A549 (cell line): ENCODE data around the gene GMCL1. TPM values are rescaled to one million over a fixed set of nuclear protein-coding genes. Genes with fewer than 3 reads are reported as not detected.

Experiments used
- ATAC-seq, 2 experiments: fragments of 200-7000 bp in 1 of 2; fragments of >200 bp in 1 of 2; cut with Nextera tagmentation in 1 of 2; cut with Tn5 transposase in 1 of 2; 3 replicates each; pipeline versions ENCODE4 v1.8.0 to v1.9.1; 2018 to 2020; ENCODE audit warnings: mild to moderate bottlenecking in 1 of 2, moderate library complexity in 1 of 2
- CTCF ChIA-PET: fragments of 300-600 bp; sonication (Branson Sonifier 250); formaldehyde crosslinking; extraction: SDS; loops from one replicate; lab custom pipeline; 2021; ENCODE audit warnings: antibody characterized with exemption, inconsistent platforms; lab: Yijun Ruan, JAX
- POLR2A ChIA-PET: fragments of 350-600 bp; formaldehyde crosslinking; extraction: SDS; loops from one replicate; lab custom pipeline; 2021; ENCODE audit warnings: antibody characterized with exemption, inconsistent platforms; lab: Yijun Ruan, JAX
- DNase-seq, 2 experiments: peaks; one replicate each; pipeline versions ENCODE4 v3.0.0 to v3.0.0-alpha.2; 2011 to 2016; ENCODE audit warnings: low read depth in 1 of 2, low spot score in 1 of 2
- FAIRE-seq: peaks from 2 replicates; lab custom pipeline; 2011; peaks lifted over from hg19 to GRCh38; lab: Jason Lieb, UNC
- H3K27ac ChIP-seq, 2 experiments: fragments of >200 bp; sonication (Bioruptor Twin); formaldehyde crosslinking; 3 replicates each; pipeline ENCODE4 v1.5.1; 2016 to 2017
- H3K4me1 ChIP-seq: fragments of >200 bp; sonication (Bioruptor Twin); formaldehyde crosslinking; 3 replicates; pipeline ENCODE4 v1.6.1; 2016
- H3K4me2 ChIP-seq: fragments of >200 bp; sonication (Bioruptor Twin); formaldehyde crosslinking; 3 replicates; pipeline ENCODE4 v1.6.1; 2016
- H3K4me3 ChIP-seq: fragments of >200 bp; sonication (Bioruptor Twin); formaldehyde crosslinking; 3 replicates; pipeline ENCODE4 v1.5.1; 2016
- H3K9me3 ChIP-seq: fragments of >200 bp; sonication (Bioruptor Twin); formaldehyde crosslinking; 3 replicates; pipeline ENCODE4 v1.6.1; 2016
- BHLHE40 ChIP-seq: IDR thresholded peaks from 2 replicates; pipeline ENCODE4 v1.6.1; 2012; ENCODE audit warnings: low read depth, low read length, inconsistent platforms
- CBX8 ChIP-seq: fragments of 200-600 bp; sonication (generic); IDR thresholded peaks from 2 replicates; pipeline ENCODE4 v1.6.1; 2016
- CHD2 ChIP-seq: fragments of 150-350 bp; IDR thresholded peaks from 2 replicates; pipeline ENCODE4 v1.6.1; 2014; ENCODE audit warnings: low read length; ENCODE audit not compliant: partially characterized antibody
- EP300 ChIP-seq, 2 experiments: fragments of >200 bp; sonication (Bioruptor Twin); formaldehyde crosslinking; IDR thresholded peaks; 2 replicates in 1 of 2; 3 replicates in 1 of 2; pipeline ENCODE4 v1.6.1; 2016 to 2017
- ESRRA ChIP-seq: fragments of 150-350 bp; IDR thresholded peaks from 2 replicates; pipeline ENCODE4 v1.6.1; 2014; ENCODE audit warnings: mild to moderate bottlenecking, low read length, borderline replicate concordance
- FOSB ChIP-seq: fragments of 250-450 bp; sonication (Bioruptor Pico); IDR thresholded peaks from 2 replicates; pipeline ENCODE4 v1.5.0; 2020; ENCODE audit warnings: mild to moderate bottlenecking, moderate library complexity
- FOSL2 ChIP-seq, 2 experiments: fragments of 450-650 bp in 1 of 2; fragments of >200 bp in 1 of 2; sonication (Bioruptor Twin) in 1 of 2; formaldehyde crosslinking; IDR thresholded peaks; 2 replicates each; pipeline versions ENCODE4 v1.5.0 to v1.6.1; 2016 to 2020; ENCODE audit warnings: mild to moderate bottlenecking in 1 of 2, moderate library complexity in 1 of 2
- FOXS1 ChIP-seq: fragments of 250-450 bp; sonication (Bioruptor Pico); IDR thresholded peaks from 2 replicates; pipeline ENCODE4 v1.5.0; 2020; ENCODE audit warnings: mild to moderate bottlenecking, moderate library complexity
- HDAC2 ChIP-seq: fragments of 200-600 bp; sonication (generic); IDR thresholded peaks from 2 replicates; pipeline ENCODE4 v1.6.1; 2016
- HEYL ChIP-seq: fragments of 250-450 bp; sonication (Bioruptor Pico); IDR thresholded peaks from 2 replicates; pipeline ENCODE4 v1.8.0; 2021; ENCODE audit warnings: mild to moderate bottlenecking, moderate library complexity
- HOXA7 ChIP-seq: fragments of 250-450 bp; sonication (Bioruptor Pico); IDR thresholded peaks from 2 replicates; pipeline ENCODE4 v1.5.0; 2020; ENCODE audit warnings: mild to moderate bottlenecking, moderate library complexity
- JUN ChIP-seq, 2 experiments: fragments of >200 bp; sonication (Bioruptor Twin); formaldehyde crosslinking; IDR thresholded peaks; 2 replicates in 1 of 2; 3 replicates in 1 of 2; pipeline ENCODE4 v1.6.1; 2016 to 2017
- MAFK ChIP-seq: fragments of 450-650 bp; IDR thresholded peaks from 2 replicates; pipeline ENCODE4 v1.6.1; 2014; ENCODE audit not compliant: partially characterized antibody
- MYC ChIP-seq: IDR thresholded peaks from 2 replicates; pipeline ENCODE4 v1.6.1; 2012; ENCODE audit warnings: mild to moderate bottlenecking, inconsistent platforms, low read length, improper control_type of control experiment, borderline replicate concordance
- PHF8 ChIP-seq: fragments of 200-600 bp; sonication (generic); IDR thresholded peaks from 2 replicates; pipeline ENCODE4 v1.6.1; 2016; ENCODE audit warnings: low read depth, mild to moderate bottlenecking, antibody characterized with exemption, moderate library complexity, borderline replicate concordance
- RAD21 ChIP-seq, 2 experiments: fragments of >200 bp in 1 of 2; sonication (Bioruptor Twin) in 1 of 2; formaldehyde crosslinking in 1 of 2; IDR thresholded peaks in 1 of 2; conservative IDR thresholded peaks in 1 of 2; 2 replicates in 1 of 2; 3 replicates in 1 of 2; pipeline ENCODE4 v1.6.1; 2012 to 2018; ENCODE audit warnings: inconsistent platforms in 1 of 2
- RCOR1 ChIP-seq: fragments of 150-350 bp; IDR thresholded peaks from 2 replicates; pipeline ENCODE4 v1.6.1; 2014; ENCODE audit warnings: antibody characterized with exemption, low read length, low read depth
- RFX5 ChIP-seq: fragments of 450-650 bp; IDR thresholded peaks from 2 replicates; pipeline ENCODE4 v1.7.1; 2014; ENCODE audit warnings: antibody characterized with exemption, mild to moderate bottlenecking, moderate library complexity
- RNF2 ChIP-seq: fragments of 200-600 bp; sonication (generic); IDR thresholded peaks from 2 replicates; pipeline ENCODE4 v1.6.1; 2016; ENCODE audit warnings: low read depth, mild to moderate bottlenecking, antibody characterized with exemption, moderate library complexity, borderline replicate concordance
- SMC3 ChIP-seq: fragments of >200 bp; sonication (Bioruptor Twin); formaldehyde crosslinking; IDR thresholded peaks from 3 replicates; pipeline ENCODE4 v1.6.1; 2018; ENCODE audit warnings: inconsistent platforms
- SREBF2 ChIP-seq: fragments of 450-650 bp; IDR thresholded peaks from 2 replicates; pipeline ENCODE4 v1.6.1; 2014; ENCODE audit warnings: mild to moderate bottlenecking, moderate library complexity
- TP53 ChIP-seq: fragments of 250-450 bp; sonication (Bioruptor Pico); IDR thresholded peaks from 2 replicates; pipeline ENCODE4 v1.5.0; 2021; ENCODE audit warnings: mild to moderate bottlenecking, moderate library complexity
- ZNF302 ChIP-seq: fragments of 250-450 bp; sonication (Bioruptor Pico); IDR thresholded peaks from 2 replicates; pipeline ENCODE4 v1.9.0; 2021; ENCODE audit warnings: inconsistent platforms, mild to moderate bottlenecking, moderate library complexity
- WGBS: methylation state at CpG from one replicate; pipeline ENCODE4 v1.1.6; 2017; ENCODE audit errors: missing lambda C conversion rate; 5-methylcytosine and 5-hydroxymethylcytosine counted together
- polyA plus RNA-seq, 4 experiments: library from polyadenylated mRNA; depleted of rRNA in 3 of 4; stranded (reverse); fragments of >200 nt; fragmentation: RNase III in 1 of 4; extraction: RNeasy Plus Mini Kit Qiagen cat#74134 plus additional on column Dnase treatment in 1 of 4; gene quantifications; 2 replicates in 3 of 4; 3 replicates in 1 of 4; pipeline ENCODE4 v1.2.3, GENCODE V29; 2011 to 2017
- TF ChIP-seq, protein P1 (sequence below): fragments of 250-450 bp; sonication (Bioruptor Pico); IDR thresholded peaks from 2 replicates; pipeline ENCODE4 v1.5.0; 2021; ENCODE audit warnings: mild to moderate bottlenecking, moderate library complexity, borderline replicate concordance
- TF ChIP-seq, protein P2 (sequence below): fragments of 150-350 bp; IDR thresholded peaks from 2 replicates; pipeline ENCODE4 v1.6.1; 2014; ENCODE audit warnings: low read depth, mild to moderate bottlenecking, low read length
- TF ChIP-seq, protein P3 (sequence below): fragments of 200-600 bp; sonication (generic); IDR thresholded peaks from 2 replicates; pipeline ENCODE4 v1.6.1; 2016; ENCODE audit warnings: antibody characterized with exemption, mild to moderate bottlenecking, moderate library complexity
- TF ChIP-seq, protein P4 (sequence below): fragments of >200 bp; sonication (Bioruptor Twin); formaldehyde crosslinking; IDR thresholded peaks from 3 replicates; pipeline ENCODE4 v1.5.1; 2016
- TF ChIP-seq, protein P5 (sequence below): fragments of 250-450 bp; sonication (Bioruptor Pico); IDR thresholded peaks from 2 replicates; pipeline ENCODE4 v1.5.0; 2020; ENCODE audit warnings: low read depth, mild to moderate bottlenecking, moderate library complexity
- TF ChIP-seq, protein P6 (sequence below): fragments of >200 bp; sonication (Bioruptor Twin); formaldehyde crosslinking; IDR thresholded peaks from 2 replicates; pipeline ENCODE4 v1.6.1; 2016
- TF ChIP-seq, protein P7 (sequence below): IDR thresholded peaks from 2 replicates; pipeline ENCODE4 v1.6.1; 2012

Gene GMCL1
- polyA plus RNA-seq, 2 of the 4 experiments (the other 2 are of a cell fraction) = 16.6 to 21.1 TPM

DNA sequence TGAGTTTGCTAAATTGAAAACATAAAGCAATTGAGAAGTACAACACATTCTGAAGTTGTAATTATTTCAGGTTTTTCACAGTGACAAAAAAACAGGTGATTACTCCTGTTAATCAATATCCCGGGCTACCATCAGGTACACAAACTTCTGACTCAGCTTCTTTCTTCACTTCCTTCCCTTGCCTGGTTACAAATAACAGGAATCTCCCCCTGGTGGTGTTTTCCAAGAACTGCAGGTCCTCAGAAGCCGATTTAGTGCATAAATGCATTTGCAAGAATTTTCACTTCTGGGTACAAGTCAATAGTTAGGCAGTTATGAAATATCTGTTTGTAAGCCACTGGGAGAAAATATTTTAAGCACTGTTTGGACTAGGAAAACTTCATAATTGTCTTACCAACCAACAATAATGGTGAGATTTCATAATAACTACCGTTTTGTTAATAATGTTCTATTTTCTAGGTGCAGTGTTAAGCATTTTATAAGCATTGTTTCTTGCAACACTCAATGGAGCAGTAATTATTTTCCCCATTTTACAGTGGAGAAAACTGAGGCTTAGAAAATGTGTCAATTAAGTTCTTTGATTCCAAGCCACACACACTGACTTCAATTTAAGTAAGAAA, 12.4 kb upstream of the GMCL1 start:
- FAIRE-seq = peak; percentile 95
- peak; percentile 78 to 93 for DNase-seq
- Histone ChIP-seq H3K4me2 (peak overlapping the region; percentile 10; the same call in 2 of the 3 replicates), H3K4me1 (peaks cover 27% of the 10 kb centered on the region), H3K9me3 (no peaks in the 10 kb centered on the region), H3K4me3 (no peak overlapping the region), H3K27ac (peak overlapping the region; percentile 43 to 45; a peak in 5 of 6 replicates)
- ATAC-seq = peak; percentile 66 to 74; a peak in 5 of 6 replicates
- 25% methylated on average over 3 of the region's 3 CpGs for WGBS
- ChIA-PET CTCF (interaction anchor here (0.6 to 17.1 kb wide), 53 partner anchors 8 to 404 kb away, joined by 3 to 407 read pairs (median 4); partner anchors contain the start of genes ANXA4 and SNRNP27), POLR2A (interaction anchor here (0.6 to 2.1 kb wide), 5 partner anchors 10 to 92 kb away, joined by 3 to 19 read pairs (median 6); partner anchors contain the start of gene ANXA4)
- TF ChIP-seq HDAC2 (no peak), SREBF2 (no peak), TP53 (CRISPR knock-in tag) (no peak), FOXS1 (no peak), ESRRA (no peak), RFX5 (no peak), RAD21 (conservative IDR thresholded peaks at IDR 0.05 in 1 of 2, IDR thresholded peaks at IDR 0.05 in 1 of 2) (peak; percentile 88 to 93), RNF2 (no peak), BHLHE40 (no peak), MAFK (peak; percentile 99), RCOR1 (no peak), SMC3 (peak; percentile 98), MYC (0 out of 2 replicates have a peak, but pooled peaks have one; percentile 24), CHD2 (peak; percentile 35), FOSB (no peak), HEYL (no peak), EP300 (IDR thresholded peaks at IDR 0.05) (no peak), CBX8 (no peak), ZNF302 (CRISPR knock-in tag) (no peak), PHF8 (no peak), HOXA7 (CRISPR knock-in tag) (0 out of 2 replicates have a peak, but pooled peaks have one; percentile 16), FOSL2 (IDR thresholded peaks at IDR 0.05) (no peak), FOSL2 (CRISPR knock-in tag; IDR thresholded peaks at IDR 0.05) (peak; percentile 75), JUN (IDR thresholded peaks at IDR 0.05) (no peak)
- TF ChIP-seq, protein P1, sequence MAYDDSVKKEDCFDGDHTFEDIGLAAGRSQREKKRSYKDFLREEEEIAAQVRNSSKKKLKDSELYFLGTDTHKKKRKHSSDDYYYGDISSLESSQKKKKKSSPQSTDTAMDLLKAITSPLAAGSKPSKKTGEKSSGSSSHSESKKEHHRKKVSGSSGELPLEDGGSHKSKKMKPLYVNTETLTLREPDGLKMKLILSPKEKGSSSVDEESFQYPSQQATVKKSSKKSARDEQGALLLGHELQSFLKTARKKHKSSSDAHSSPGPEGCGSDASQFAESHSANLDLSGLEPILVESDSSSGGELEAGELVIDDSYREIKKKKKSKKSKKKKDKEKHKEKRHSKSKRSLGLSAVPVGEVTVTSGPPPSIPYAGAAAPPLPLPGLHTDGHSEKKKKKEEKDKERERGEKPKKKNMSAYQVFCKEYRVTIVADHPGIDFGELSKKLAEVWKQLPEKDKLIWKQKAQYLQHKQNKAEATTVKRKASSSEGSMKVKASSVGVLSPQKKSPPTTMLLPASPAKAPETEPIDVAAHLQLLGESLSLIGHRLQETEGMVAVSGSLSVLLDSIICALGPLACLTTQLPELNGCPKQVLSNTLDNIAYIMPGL (CRISPR knock-in tag) = no peak
- TF ChIP-seq, protein P2, sequence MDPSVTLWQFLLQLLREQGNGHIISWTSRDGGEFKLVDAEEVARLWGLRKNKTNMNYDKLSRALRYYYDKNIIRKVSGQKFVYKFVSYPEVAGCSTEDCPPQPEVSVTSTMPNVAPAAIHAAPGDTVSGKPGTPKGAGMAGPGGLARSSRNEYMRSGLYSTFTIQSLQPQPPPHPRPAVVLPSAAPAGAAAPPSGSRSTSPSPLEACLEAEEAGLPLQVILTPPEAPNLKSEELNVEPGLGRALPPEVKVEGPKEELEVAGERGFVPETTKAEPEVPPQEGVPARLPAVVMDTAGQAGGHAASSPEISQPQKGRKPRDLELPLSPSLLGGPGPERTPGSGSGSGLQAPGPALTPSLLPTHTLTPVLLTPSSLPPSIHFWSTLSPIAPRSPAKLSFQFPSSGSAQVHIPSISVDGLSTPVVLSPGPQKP = no peak
- TF ChIP-seq, protein P3, sequence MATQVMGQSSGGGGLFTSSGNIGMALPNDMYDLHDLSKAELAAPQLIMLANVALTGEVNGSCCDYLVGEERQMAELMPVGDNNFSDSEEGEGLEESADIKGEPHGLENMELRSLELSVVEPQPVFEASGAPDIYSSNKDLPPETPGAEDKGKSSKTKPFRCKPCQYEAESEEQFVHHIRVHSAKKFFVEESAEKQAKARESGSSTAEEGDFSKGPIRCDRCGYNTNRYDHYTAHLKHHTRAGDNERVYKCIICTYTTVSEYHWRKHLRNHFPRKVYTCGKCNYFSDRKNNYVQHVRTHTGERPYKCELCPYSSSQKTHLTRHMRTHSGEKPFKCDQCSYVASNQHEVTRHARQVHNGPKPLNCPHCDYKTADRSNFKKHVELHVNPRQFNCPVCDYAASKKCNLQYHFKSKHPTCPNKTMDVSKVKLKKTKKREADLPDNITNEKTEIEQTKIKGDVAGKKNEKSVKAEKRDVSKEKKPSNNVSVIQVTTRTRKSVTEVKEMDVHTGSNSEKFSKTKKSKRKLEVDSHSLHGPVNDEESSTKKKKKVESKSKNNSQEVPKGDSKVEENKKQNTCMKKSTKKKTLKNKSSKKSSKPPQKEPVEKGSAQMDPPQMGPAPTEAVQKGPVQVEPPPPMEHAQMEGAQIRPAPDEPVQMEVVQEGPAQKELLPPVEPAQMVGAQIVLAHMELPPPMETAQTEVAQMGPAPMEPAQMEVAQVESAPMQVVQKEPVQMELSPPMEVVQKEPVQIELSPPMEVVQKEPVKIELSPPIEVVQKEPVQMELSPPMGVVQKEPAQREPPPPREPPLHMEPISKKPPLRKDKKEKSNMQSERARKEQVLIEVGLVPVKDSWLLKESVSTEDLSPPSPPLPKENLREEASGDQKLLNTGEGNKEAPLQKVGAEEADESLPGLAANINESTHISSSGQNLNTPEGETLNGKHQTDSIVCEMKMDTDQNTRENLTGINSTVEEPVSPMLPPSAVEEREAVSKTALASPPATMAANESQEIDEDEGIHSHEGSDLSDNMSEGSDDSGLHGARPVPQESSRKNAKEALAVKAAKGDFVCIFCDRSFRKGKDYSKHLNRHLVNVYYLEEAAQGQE = no peak
- TF ChIP-seq, protein P4, sequence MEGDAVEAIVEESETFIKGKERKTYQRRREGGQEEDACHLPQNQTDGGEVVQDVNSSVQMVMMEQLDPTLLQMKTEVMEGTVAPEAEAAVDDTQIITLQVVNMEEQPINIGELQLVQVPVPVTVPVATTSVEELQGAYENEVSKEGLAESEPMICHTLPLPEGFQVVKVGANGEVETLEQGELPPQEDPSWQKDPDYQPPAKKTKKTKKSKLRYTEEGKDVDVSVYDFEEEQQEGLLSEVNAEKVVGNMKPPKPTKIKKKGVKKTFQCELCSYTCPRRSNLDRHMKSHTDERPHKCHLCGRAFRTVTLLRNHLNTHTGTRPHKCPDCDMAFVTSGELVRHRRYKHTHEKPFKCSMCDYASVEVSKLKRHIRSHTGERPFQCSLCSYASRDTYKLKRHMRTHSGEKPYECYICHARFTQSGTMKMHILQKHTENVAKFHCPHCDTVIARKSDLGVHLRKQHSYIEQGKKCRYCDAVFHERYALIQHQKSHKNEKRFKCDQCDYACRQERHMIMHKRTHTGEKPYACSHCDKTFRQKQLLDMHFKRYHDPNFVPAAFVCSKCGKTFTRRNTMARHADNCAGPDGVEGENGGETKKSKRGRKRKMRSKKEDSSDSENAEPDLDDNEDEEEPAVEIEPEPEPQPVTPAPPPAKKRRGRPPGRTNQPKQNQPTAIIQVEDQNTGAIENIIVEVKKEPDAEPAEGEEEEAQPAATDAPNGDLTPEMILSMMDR = peak; percentile 97
- TF ChIP-seq, protein P5, sequence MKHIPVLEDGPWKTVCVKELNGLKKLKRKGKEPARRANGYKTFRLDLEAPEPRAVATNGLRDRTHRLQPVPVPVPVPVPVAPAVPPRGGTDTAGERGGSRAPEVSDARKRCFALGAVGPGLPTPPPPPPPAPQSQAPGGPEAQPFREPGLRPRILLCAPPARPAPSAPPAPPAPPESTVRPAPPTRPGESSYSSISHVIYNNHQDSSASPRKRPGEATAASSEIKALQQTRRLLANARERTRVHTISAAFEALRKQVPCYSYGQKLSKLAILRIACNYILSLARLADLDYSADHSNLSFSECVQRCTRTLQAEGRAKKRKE (CRISPR knock-in tag) = no peak
- TF ChIP-seq, protein P6, sequence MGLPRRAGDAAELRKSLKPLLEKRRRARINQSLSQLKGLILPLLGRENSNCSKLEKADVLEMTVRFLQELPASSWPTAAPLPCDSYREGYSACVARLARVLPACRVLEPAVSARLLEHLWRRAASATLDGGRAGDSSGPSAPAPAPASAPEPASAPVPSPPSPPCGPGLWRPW = no peak
- TF ChIP-seq, protein P7, sequence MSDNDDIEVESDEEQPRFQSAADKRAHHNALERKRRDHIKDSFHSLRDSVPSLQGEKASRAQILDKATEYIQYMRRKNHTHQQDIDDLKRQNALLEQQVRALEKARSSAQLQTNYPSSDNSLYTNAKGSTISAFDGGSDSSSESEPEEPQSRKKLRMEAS = peak; percentile 25; the same call in 1 of the 2 replicates
